BJ (cell line): ENCODE data around the gene NDUFC2. TPM values are rescaled to one million over a fixed set of nuclear protein-coding genes. Genes with fewer than 3 reads are reported as not detected.
A peak's percentile ranks its signal among the peaks of the same experiment; 100 is the strongest.

Source experiments
- CTCF ChIA-PET: fragments of 350-600 bp; formaldehyde crosslinking; extraction: SDS; loops from one replicate; lab custom pipeline; 2021; ENCODE audit warnings: antibody characterized with exemption, inconsistent platforms; lab: Yijun Ruan, JAX
- POLR2A ChIA-PET: fragments of 300-600 bp; sonication (Branson Sonifier 250); formaldehyde crosslinking; extraction: SDS; loops from one replicate; lab custom pipeline; 2021; ENCODE audit warnings: antibody characterized with exemption; lab: Charles Lee
- DNase-seq: peaks from one replicate; pipeline ENCODE4 v3.0.0-alpha.2; 2011; ENCODE audit warnings: low read depth
- H3K27me3 ChIP-seq: 2 replicates; pipeline ENCODE4 v1.6.0; 2011; ENCODE audit warnings: low read length; ENCODE audit not compliant: control insufficient read depth, insufficient read depth
- H3K36me3 ChIP-seq: 2 replicates; pipeline ENCODE4 v1.5.1; 2011; ENCODE audit warnings: low read length; ENCODE audit not compliant: control insufficient read depth, insufficient read depth
- H3K4me3 ChIP-seq: 2 replicates; pipeline ENCODE4 v1.5.1; 2011; ENCODE audit warnings: low read depth, mild to moderate bottlenecking, control low read depth, low read length
- CTCF ChIP-seq: IDR thresholded peaks from 2 replicates; pipeline ENCODE4 v1.5.1; 2011; ENCODE audit warnings: low read depth, mild to moderate bottlenecking, control low read depth, inconsistent platforms, low read length, moderate library complexity; ENCODE audit not compliant: insufficient read depth
- polyA plus RNA-seq: library from polyadenylated mRNA; depleted of rRNA; stranded (reverse); fragments of >200 nt; gene quantifications from 2 replicates; pipeline ENCODE4 v1.2.3, GENCODE V29; 2011

NDUFC2 gene
- polyA plus RNA-seq, 1 experiment, result 150 TPM

GRCh38 chr11:78050964-78051831, 28.5 kb downstream of the NDUFC2 start:
- H3K36me3 ChIP-seq, result no peaks in the 10 kb centered on the region
- TF ChIP-seq CTCF, result no peak
- CTCF ChIA-PET, result interaction anchor here (0.7 to 1.9 kb wide), 3 partner anchors 28 to 389 kb away, joined by 3 to 5 read pairs (median 3); partner anchors contain the start of genes INTS4 and NDUFC2
- peak; percentile 37 for DNase-seq
- H3K4me3 ChIP-seq, result no peak overlapping the region
- H3K27me3 ChIP-seq, result no peaks in the 10 kb centered on the region
- POLR2A ChIA-PET, result interaction anchor here (0.5 to 0.6 kb wide), 3 partner anchors 18 to 524 kb away, joined by 3 to 8 read pairs (median 6); no protein-coding TSS in a partner anchor

DNA sequence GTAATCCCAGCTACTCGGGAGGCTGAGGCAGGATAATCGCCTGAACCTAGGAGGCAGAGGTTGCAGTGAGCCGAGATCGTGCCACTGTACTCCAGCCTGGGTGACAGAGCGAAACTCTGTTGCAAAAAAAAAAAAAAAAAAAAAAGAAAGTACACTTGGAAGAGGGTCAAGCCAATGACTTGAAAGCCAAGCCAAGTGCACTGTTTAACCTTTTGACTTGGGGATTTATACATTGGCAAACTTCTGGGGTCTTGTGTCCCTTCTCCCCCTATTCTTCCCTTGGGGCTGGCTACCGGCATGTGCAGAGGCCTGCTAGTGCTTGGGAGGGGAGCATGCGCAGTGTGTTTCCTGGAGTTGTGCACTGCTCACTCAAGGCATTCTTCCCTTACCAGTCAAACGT, 30.3 kb downstream of the NDUFC2 start:
- no peak for TF ChIP-seq CTCF

GRCh38 chr11:78048561-78048960, 31.1 kb downstream of the NDUFC2 start:
- no peak overlapping the region for H3K4me3 ChIP-seq
- ChIA-PET POLR2A (no interaction called here), CTCF (interaction anchor here (0.7 to 1.2 kb wide), 2 partner anchors 11 to 48 kb away, joined by 3 read pairs; no protein-coding TSS in a partner anchor)
- TF ChIP-seq CTCF, result no peak
- no peak for DNase-seq
- H3K36me3 ChIP-seq, result no peaks in the 10 kb centered on the region
- H3K27me3 ChIP-seq, result no peaks in the 10 kb centered on the region

More for the DNA sequence above, 30.3 kb downstream of the NDUFC2 start:
- no peak overlapping the region for H3K4me3 ChIP-seq
- ChIA-PET CTCF (interaction anchor here (1.2 to 1.9 kb wide), 2 partner anchors 10 to 54 kb away, joined by 3 to 5 read pairs; partner anchors contain the start of gene INTS4), POLR2A (no interaction called here)
- no peaks in the 10 kb centered on the region for H3K27me3 ChIP-seq
- H3K36me3 ChIP-seq, result no peaks in the 10 kb centered on the region
- no peak for DNase-seq

DNA sequence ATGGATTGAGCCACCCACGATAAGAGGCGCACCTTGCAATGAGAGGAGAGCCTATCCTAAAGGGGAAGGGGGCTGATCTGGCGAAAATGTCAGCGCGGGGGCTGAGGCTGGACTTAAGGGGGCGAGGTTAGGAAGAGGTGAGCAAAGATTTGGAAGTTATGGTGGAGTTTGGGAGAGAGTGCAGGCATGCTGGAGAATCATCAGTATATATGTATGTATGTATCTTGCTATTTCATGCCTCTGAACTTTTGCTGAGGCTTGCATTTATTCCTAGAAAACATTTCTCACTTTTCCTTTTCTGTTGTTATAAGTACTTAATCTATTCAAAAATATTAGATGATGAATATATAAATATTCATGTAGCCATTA, 33.2 kb downstream of the NDUFC2 start:
- TF ChIP-seq CTCF, result no peak
- ChIA-PET POLR2A (no interaction called here), CTCF (interaction anchor here (0.6 to 2.7 kb wide), 20 partner anchors 9 to 427 kb away, joined by 3 to 22 read pairs (median 4); partner anchors contain the start of genes INTS4, KCTD21, NDUFC2 and USP35)
- Histone ChIP-seq H3K4me3 (no peak overlapping the region), H3K36me3 (no peaks in the 10 kb centered on the region), H3K27me3 (no peaks in the 10 kb centered on the region)
- DNase-seq, result no peak

DNA sequence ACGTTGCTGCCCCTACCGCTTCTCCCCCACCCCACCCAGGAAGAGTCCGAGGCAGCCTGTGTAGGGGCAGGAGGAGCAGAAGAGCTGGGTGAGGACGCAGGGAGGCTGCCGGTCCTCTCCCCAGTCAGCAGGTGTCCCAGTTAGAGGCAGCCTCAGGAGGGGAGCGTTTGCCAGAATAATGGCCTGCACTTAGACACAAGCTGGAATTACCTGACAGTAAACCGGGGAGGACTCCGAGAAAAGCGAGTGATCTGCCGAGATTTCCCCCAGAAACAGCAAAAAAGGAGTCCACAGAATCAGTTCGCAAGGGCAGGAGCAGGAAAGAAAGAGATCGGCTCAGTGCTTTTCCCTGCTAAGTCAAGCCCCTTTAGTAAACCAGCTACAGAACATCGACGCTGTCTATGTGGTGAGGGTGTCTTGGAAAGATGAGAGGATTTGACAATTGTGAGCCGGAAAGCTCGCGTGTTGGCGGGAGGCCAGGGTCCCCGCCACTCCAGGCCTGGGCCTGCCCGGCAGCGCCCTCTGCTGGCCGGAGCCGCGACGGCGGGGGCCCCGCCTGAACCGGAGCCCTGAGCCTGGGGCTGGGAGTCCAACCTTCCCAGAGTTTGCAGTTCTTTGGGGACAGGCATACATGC, 33.7 kb downstream of the NDUFC2 start:
- no peak for DNase-seq
- ChIA-PET CTCF (interaction anchor here (0.6 to 2.7 kb wide), 21 partner anchors 8 to 577 kb away, joined by 3 to 22 read pairs (median 4); partner anchors contain the start of genes INTS4 and NDUFC2), POLR2A (no interaction called here)
- no peaks in the 10 kb centered on the region for H3K36me3 ChIP-seq
- H3K27me3 ChIP-seq, result no peaks in the 10 kb centered on the region
- H3K4me3 ChIP-seq, result peak overlapping the region; percentile 29
- peak; percentile 76 for TF ChIP-seq CTCF
